ENCODE data around the gene CCSAP. TPM values are rescaled to one million over a fixed set of nuclear protein-coding genes. Genes with fewer than 3 reads are reported as not detected.

CCSAP gene
- total RNA-seq, 2 experiments from 2014 or later: 10.5 to 10.8 TPM

- DNase-seq (no peak), ATAC-seq (ENCODE audit: low read depth) (no peak)
- no peaks in the 10 kb centered on the region for H3K36me3 Mint-ChIP-seq
- no peak overlapping the region for H3K4me3 Mint-ChIP-seq
- POLR2A ChIA-PET: no interaction called here
- H3K9me3 Mint-ChIP-seq: no peaks in the 10 kb centered on the region
- H3K27me3 Mint-ChIP-seq: peaks cover 12% of the 10 kb centered on the region
- H3K4me1 Mint-ChIP-seq: no peaks in the 10 kb centered on the region
- H3K27ac Mint-ChIP-seq: no peak overlapping the region
Observed at GRCh38 chr1:229377429-229377828, 34.6 kb upstream of the CCSAP start.

GRCh38 chr1:229376521-229376920 is 33.7 kb upstream of the CCSAP start:
- DNase-seq (no peak), ATAC-seq (ENCODE audit: low read depth) (no peak)
- Mint-ChIP-seq H3K27me3 (peaks cover 17% of the 10 kb centered on the region), H3K9me3 (no peaks in the 10 kb centered on the region), H3K36me3 (no peaks in the 10 kb centered on the region), H3K4me1 (no peaks in the 10 kb centered on the region), H3K27ac (no peak overlapping the region), H3K4me3 (no peak overlapping the region)
- POLR2A ChIA-PET: no interaction called here

GRCh38 chr1:229374485-229374884 is 31.6 kb upstream of the CCSAP start:
- DNase-seq (no peak), ATAC-seq (ENCODE audit: low read depth) (no peak)
- POLR2A ChIA-PET: no interaction called here
- Mint-ChIP-seq H3K4me1 (no peaks in the 10 kb centered on the region), H3K9me3 (no peaks in the 10 kb centered on the region), H3K36me3 (no peaks in the 10 kb centered on the region), H3K27ac (no peak overlapping the region), H3K27me3 (peaks cover 27% of the 10 kb centered on the region), H3K4me3 (no peak overlapping the region)

- Mint-ChIP-seq H3K27ac (no peak overlapping the region), H3K9me3 (no peaks in the 10 kb centered on the region), H3K27me3 (peaks cover 27% of the 10 kb centered on the region), H3K4me1 (no peaks in the 10 kb centered on the region), H3K4me3 (no peak overlapping the region), H3K36me3 (no peaks in the 10 kb centered on the region)
- DNase-seq (no peak), ATAC-seq (ENCODE audit: low read depth) (no peak)
- POLR2A ChIA-PET: no interaction called here
Observed at GRCh38 chr1:229373395-229373794, 30.5 kb upstream of the CCSAP start.

- peaks cover 27% of the 10 kb centered on the region for H3K27me3 Mint-ChIP-seq
- POLR2A ChIA-PET: no interaction called here
- no peak for DNase-seq
Observed at GRCh38 chr1:229372251-229372650, 29.4 kb upstream of the CCSAP start.

GRCh38 chr1:229371624-229372023 is 28.8 kb upstream of the CCSAP start:
- Mint-ChIP-seq H3K36me3 (no peaks in the 10 kb centered on the region), H3K9me3 (no peaks in the 10 kb centered on the region), H3K27ac (no peak overlapping the region), H3K27me3 (peaks cover 27% of the 10 kb centered on the region), H3K4me1 (no peaks in the 10 kb centered on the region), H3K4me3 (no peak overlapping the region)
- ATAC-seq (ENCODE audit: low read depth): no peak
- DNase-seq: no peak
- POLR2A ChIA-PET: no interaction called here

More at GRCh38 chr1:229372251-229372650, 29.4 kb upstream of the CCSAP start:
- no peak overlapping the region for H3K4me3 Mint-ChIP-seq
- H3K4me1 Mint-ChIP-seq: no peaks in the 10 kb centered on the region
- H3K9me3 Mint-ChIP-seq: no peaks in the 10 kb centered on the region
- no peaks in the 10 kb centered on the region for H3K36me3 Mint-ChIP-seq
- H3K27ac Mint-ChIP-seq: no peak overlapping the region
- no peak for ATAC-seq (ENCODE audit: low read depth)

- POLR2A ChIA-PET: no interaction called here
- Mint-ChIP-seq H3K9me3 (no peaks in the 10 kb centered on the region), H3K36me3 (no peaks in the 10 kb centered on the region), H3K4me3 (no peak overlapping the region), H3K27me3 (peaks cover 31% of the 10 kb centered on the region), H3K4me1 (peaks cover 1% of the 10 kb centered on the region), H3K27ac (no peak overlapping the region)
- no peak for DNase-seq
- no peak for ATAC-seq (ENCODE audit: low read depth)
Observed at GRCh38 chr1:229370601-229371021, 27.8 kb upstream of the CCSAP start.

GRCh38 chr1:229368347-229368746 is 25.5 kb upstream of the CCSAP start:
- H3K4me1 Mint-ChIP-seq: peaks cover 1% of the 10 kb centered on the region
- H3K36me3 Mint-ChIP-seq: no peaks in the 10 kb centered on the region
- no peak overlapping the region for H3K27ac Mint-ChIP-seq
- DNase-seq (no peak), ATAC-seq (ENCODE audit: low read depth) (no peak)
- H3K9me3 Mint-ChIP-seq: no peaks in the 10 kb centered on the region
- H3K27me3 Mint-ChIP-seq: peaks cover 37% of the 10 kb centered on the region
- H3K4me3 Mint-ChIP-seq: no peak overlapping the region
- POLR2A ChIA-PET: no interaction called here

GRCh38 chr1:229365569-229365968 is 22.7 kb upstream of the CCSAP start:
- H3K4me1 Mint-ChIP-seq: peaks cover 1% of the 10 kb centered on the region
- no peak overlapping the region for H3K27ac Mint-ChIP-seq
- POLR2A ChIA-PET: no interaction called here
- ATAC-seq (ENCODE audit: low read depth) (no peak), DNase-seq (no peak)
- no peaks in the 10 kb centered on the region for H3K9me3 Mint-ChIP-seq
- H3K27me3 Mint-ChIP-seq: peaks cover 30% of the 10 kb centered on the region
- no peak overlapping the region for H3K4me3 Mint-ChIP-seq
- no peaks in the 10 kb centered on the region for H3K36me3 Mint-ChIP-seq

GRCh38 chr1:229364207-229365065 is 21.6 kb upstream of the CCSAP start:
- POLR2A ChIA-PET: no interaction called here
- Mint-ChIP-seq H3K4me3 (no peak overlapping the region), H3K36me3 (no peaks in the 10 kb centered on the region), H3K4me1 (peaks cover 1% of the 10 kb centered on the region), H3K9me3 (no peaks in the 10 kb centered on the region), H3K27me3 (peaks cover 33% of the 10 kb centered on the region), H3K27ac (no peak overlapping the region)
- no peak for DNase-seq
- ATAC-seq (ENCODE audit: low read depth): no peak

- H3K9me3 Mint-ChIP-seq: no peaks in the 10 kb centered on the region
- H3K36me3 Mint-ChIP-seq: no peaks in the 10 kb centered on the region
- H3K4me3 Mint-ChIP-seq: no peak overlapping the region
- DNase-seq (no peak), ATAC-seq (ENCODE audit: low read depth) (no peak)
- H3K27me3 Mint-ChIP-seq: peaks cover 39% of the 10 kb centered on the region
- no peak overlapping the region for H3K27ac Mint-ChIP-seq
- POLR2A ChIA-PET: no interaction called here
- peaks cover 1% of the 10 kb centered on the region for H3K4me1 Mint-ChIP-seq
Observed at GRCh38 chr1:229363723-229364122, 20.9 kb upstream of the CCSAP start.

GRCh38 chr1:229360420-229360819 is 17.6 kb upstream of the CCSAP start:
- ATAC-seq (ENCODE audit: low read depth) (no peak), DNase-seq (no peak)
- H3K4me1 Mint-ChIP-seq: peaks cover 1% of the 10 kb centered on the region
- no peak overlapping the region for H3K4me3 Mint-ChIP-seq
- POLR2A ChIA-PET: no interaction called here
- no peaks in the 10 kb centered on the region for H3K36me3 Mint-ChIP-seq
- no peak overlapping the region for H3K27ac Mint-ChIP-seq
- peaks cover 67% of the 10 kb centered on the region for H3K27me3 Mint-ChIP-seq
- H3K9me3 Mint-ChIP-seq: peaks cover 4% of the 10 kb centered on the region

GRCh38 chr1:229355661-229356060 is 12.8 kb upstream of the CCSAP start:
- Mint-ChIP-seq H3K4me1 (peaks cover 1% of the 10 kb centered on the region), H3K9me3 (peaks cover 4% of the 10 kb centered on the region), H3K4me3 (no peak overlapping the region), H3K27me3 (peaks cover 71% of the 10 kb centered on the region), H3K27ac (no peak overlapping the region), H3K36me3 (no peaks in the 10 kb centered on the region)
- POLR2A ChIA-PET: no interaction called here
- no peak for DNase-seq
- no peak for ATAC-seq (ENCODE audit: low read depth)

- peaks cover 58% of the 10 kb centered on the region for H3K27me3 Mint-ChIP-seq
- no peaks in the 10 kb centered on the region for H3K36me3 Mint-ChIP-seq
- ATAC-seq (ENCODE audit: low read depth): no peak
- H3K9me3 Mint-ChIP-seq: peaks cover 4% of the 10 kb centered on the region
- no peak overlapping the region for H3K27ac Mint-ChIP-seq
- POLR2A ChIA-PET: no interaction called here
- no peak for DNase-seq
- no peak overlapping the region for H3K4me3 Mint-ChIP-seq
- H3K4me1 Mint-ChIP-seq: peaks cover 1% of the 10 kb centered on the region
Observed at GRCh38 chr1:229354226-229354625, 11.4 kb upstream of the CCSAP start.
